ENCODE measurements around the gene ERVK3-1. TPM values are rescaled to one million over a fixed set of nuclear protein-coding genes. Genes with fewer than 3 reads are reported as not detected.
A peak's percentile ranks its signal among the peaks of the same experiment; 100 is the strongest.

ERVK3-1 gene
- total RNA-seq, 4 donors from 2014 or later = 39.5 to 85.1 (median 59.2) TPM

DNA sequence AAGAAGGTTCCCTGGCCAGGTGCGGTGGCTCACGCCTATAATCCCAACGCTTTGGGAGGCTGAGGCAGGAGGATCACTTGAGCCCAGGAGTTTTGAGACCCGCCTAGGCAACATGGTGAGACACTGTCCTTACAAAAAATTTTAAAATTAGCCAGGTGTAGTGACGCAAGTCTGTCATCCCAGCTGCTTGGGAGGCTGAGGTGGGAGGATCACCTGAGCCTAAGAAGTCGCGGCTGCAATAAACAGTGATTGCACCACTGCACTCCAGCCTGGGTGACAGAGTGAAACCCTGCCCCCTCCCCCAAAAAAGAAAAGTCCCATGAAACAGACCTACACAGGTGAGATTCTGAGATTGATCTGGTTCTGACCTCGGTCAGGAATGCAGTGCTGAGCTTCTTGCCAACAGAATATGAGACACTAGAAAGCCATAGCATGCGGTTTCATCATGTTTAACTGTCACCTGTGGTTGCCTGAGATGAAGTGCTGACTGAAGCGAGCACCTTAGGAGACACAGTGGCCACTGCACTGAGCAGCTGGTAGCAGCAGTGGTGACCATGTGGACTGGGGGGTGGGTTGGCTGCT is 50.1 kb downstream of the ERVK3-1 start:
- no peak for ATAC-seq (ENCODE audit: low FRiP score)
- no peak for DNase-seq (ENCODE audit: low spot score)
- TF ChIP-seq, protein P1, sequence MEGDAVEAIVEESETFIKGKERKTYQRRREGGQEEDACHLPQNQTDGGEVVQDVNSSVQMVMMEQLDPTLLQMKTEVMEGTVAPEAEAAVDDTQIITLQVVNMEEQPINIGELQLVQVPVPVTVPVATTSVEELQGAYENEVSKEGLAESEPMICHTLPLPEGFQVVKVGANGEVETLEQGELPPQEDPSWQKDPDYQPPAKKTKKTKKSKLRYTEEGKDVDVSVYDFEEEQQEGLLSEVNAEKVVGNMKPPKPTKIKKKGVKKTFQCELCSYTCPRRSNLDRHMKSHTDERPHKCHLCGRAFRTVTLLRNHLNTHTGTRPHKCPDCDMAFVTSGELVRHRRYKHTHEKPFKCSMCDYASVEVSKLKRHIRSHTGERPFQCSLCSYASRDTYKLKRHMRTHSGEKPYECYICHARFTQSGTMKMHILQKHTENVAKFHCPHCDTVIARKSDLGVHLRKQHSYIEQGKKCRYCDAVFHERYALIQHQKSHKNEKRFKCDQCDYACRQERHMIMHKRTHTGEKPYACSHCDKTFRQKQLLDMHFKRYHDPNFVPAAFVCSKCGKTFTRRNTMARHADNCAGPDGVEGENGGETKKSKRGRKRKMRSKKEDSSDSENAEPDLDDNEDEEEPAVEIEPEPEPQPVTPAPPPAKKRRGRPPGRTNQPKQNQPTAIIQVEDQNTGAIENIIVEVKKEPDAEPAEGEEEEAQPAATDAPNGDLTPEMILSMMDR (IDR thresholded peaks at IDR 0.05) = no peak

DNA sequence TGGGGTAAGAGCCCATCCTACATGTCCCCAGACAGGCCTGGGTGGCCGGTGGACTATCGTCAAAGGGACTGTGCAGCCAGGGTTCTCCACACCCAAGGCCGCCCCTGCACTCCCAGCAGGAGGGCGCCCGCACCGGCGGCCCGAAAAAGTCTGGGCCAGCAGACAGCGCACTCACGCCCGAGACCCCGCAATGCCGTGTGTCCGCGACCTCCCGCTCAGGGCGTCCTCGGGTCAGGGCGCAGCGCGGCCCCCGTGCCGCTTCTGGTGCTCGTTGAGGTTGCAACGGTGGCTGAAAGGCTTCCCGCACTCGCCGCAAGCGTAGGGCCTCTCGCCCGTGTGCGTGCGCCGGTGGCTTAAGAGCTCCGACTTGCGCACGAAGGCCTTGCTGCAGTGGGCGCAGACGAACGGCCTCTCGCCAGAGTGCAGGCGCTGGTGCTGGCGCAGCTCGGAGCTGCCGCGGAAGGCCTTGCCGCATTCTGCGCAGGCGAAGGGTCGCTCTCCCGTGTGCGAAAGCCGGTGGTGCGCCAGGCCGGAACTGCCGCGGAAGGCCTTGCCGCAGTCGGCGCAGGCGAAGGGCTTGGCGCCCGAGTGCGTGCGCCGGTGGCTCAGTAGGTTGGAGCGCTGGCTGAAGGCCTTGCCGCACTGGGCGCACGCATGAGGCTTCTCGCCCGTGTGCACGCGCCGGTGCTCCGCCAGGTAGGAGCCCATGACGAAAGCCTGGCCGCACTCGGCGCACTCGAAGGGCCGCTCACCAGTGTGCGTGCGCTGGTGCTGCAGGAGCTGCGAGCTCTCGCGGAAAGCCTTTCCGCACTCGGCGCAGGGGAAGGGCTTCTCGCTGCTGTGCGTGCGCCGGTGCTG is 51.0 kb downstream of the ERVK3-1 start:
- no peak for ATAC-seq (ENCODE audit: low FRiP score)
- no peak for DNase-seq (ENCODE audit: low spot score)
- TF ChIP-seq, protein P1 (IDR thresholded peaks at IDR 0.05) = no peak

DNA sequence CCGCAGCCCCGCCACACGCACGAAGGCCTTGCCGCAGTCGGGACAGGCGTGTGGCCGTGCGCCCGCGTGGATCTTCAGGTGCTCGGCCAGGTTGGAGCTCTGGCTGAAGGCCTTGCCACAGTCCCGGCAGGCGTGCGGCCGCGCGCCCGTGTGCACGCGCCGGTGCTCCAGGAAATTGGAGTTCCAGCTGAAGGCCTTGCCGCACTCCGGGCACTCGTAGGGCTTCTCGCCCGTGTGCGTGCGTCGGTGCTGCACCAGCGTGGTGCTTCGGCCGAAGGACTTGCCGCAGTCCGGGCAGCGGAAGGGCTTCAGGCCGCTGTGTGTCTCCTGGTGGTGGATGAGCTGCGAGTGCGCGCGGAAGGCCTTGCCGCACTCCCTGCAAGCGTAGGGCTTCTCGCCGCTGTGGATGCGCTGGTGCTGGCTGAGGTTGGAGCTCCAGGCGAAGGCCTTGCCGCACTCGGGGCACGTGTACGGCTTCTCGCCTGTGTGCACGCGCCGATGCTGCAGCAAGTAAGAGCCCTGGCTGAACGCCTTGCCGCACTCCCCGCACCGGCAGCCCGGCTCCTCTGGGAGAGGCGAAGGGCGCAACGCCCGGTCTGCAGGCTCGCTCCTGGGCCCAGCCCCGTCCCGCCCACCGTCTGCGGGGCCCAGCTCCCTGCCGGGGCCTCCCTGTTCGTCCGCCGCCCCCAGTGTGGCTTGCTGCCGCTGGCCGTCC is 51.7 kb downstream of the ERVK3-1 start:
- TF ChIP-seq, protein P1 (IDR thresholded peaks at IDR 0.05) = no peak
- no peak for ATAC-seq (ENCODE audit: low FRiP score)
- no peak for DNase-seq (ENCODE audit: low spot score)

DNA sequence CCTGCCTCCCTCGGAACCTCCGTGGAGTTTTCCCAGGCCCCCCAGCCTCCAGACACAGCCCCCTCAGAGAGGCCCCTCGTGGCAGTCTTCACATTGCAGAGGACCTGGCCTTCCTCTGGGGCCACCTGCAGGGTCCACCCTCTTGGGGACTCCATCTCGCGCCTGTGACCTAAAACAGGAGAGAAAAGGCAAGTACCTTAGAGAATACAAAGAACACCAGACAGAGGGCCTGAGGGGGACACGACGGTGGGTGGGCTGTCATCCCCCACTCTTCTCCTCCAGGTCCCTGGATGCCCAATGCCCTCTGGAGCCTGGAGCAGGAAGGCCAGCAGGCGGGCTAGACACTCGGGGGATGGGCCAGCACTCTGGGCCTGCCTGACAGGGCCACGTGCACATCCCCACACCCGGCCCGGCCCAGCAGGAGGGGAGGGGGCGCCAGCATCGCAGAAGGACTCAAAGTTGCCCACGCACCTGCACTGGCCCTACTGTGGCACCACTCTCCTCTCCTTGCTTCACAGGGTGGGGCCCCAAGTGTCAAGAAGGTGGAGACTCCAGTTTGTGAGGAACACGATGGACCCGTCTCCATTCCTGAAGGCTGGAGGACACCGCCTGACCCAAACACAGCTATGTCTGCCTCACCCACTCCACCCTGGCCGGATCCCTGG is 52.4 kb downstream of the ERVK3-1 start:
- ATAC-seq (ENCODE audit: low FRiP score) (no peak), DNase-seq (ENCODE audit: low spot score) (no peak)
- TF ChIP-seq, protein P1 (IDR thresholded peaks at IDR 0.05) = no peak

DNA sequence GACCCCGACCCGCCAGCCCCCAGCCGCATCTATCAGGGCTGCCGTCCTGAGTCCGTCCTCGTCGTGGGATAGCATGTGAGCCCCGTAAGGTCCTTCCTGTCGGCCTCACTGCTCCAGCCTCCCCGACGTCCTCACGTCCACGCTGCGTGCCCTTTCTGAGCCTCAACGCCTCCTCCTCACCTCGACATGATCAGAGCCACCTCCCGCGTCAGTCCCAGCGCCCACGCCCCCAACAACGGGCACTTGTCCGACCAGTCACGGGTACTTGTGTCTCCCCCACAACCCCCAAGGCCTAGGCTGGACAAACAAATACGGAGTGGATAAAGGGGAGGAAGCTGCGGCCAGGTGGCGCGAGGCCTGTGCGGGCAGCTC is 56.7 kb downstream of the ERVK3-1 start:
- ATAC-seq (ENCODE audit: low FRiP score) (peak; percentile 43), DNase-seq (ENCODE audit: low spot score) (no peak)
- TF ChIP-seq, protein P1 (IDR thresholded peaks at IDR 0.05) = no peak

DNA sequence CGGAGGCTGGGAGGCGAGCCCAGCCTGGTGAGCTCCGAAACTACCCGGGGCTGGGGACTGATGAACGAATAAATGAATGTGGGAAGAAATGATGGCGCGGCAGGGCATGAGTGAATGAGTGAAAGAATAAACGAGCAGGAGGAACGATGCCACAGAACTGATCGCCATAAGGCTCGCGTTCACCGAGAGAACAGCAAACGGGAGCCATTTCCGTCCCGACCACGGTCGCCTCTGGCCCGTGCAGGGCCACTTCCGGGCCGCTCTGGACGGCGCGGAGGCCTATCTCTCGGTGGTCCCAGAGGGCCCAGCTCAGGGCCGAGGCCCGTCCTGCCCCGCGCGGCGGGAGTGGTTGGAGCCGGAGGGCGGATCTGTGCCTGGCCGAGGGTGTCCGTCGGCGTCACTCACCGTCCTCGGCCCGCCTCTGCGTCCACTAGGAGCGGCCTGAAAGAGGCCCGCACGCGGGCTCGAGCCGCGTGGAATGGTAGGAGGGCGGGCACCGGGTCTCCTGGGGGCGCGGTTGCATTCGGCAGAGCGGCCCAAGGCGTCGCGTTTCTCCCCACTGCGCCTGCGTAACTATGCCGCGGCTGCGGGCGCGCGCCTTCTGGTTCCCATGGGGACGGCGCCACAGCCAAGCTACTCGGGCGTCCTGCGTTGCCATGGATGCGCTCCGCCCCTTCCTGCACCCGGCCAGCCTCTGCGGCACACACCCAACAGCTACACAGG is 57.3 kb downstream of the ERVK3-1 start, which contains the start of gene ZNF497:
ZNF497 (minus strand) TSS at position 480 of the 723 bp plus-strand sequence. CDS start 5,116 bp downstream, outside the sequence.
- ATAC-seq (ENCODE audit: low FRiP score) = peak; percentile 95

More for the DNA sequence above, 57.3 kb downstream of the ERVK3-1 start, which contains the start of gene ZNF497:
- peak; percentile 82 for DNase-seq (ENCODE audit: low spot score)
- TF ChIP-seq, protein P1 (IDR thresholded peaks at IDR 0.05) = no peak
